ENCODE measurements around the gene SIL1.
"Not testable (repeated sequence)": the region's sequence is repeated elsewhere in the genome, so short reads cannot be mapped to it uniquely, and the experiment has no call there.

SIL1 gene

GRCh38 chr5:139197710-139198669 is at the start of gene SIL1:
Gene SIL1, minus strand, starts transcription at chr5:139198368. Its CDS starts 70,525 bp downstream, at chr5:139127843.
- peak; percentile 97 for DNase-seq

GRCh38 chr5:139246394-139246793 is 48.2 kb upstream of the SIL1 start:
- DNase-seq, result peak; percentile 41

GRCh38 chr5:139245637-139246339 is 47.6 kb upstream of the SIL1 start:
- no peak for DNase-seq

GRCh38 chr5:139243425-139243970 is 45.3 kb upstream of the SIL1 start:
- DNase-seq, result no peak

- no peak for DNase-seq
Measured at GRCh38 chr5:139241139-139241538, 43.0 kb upstream of the SIL1 start.

- DNase-seq, result no peak
Measured at GRCh38 chr5:139236479-139236878, 38.3 kb upstream of the SIL1 start.

- DNase-seq, result no peak
Measured at GRCh38 chr5:139232147-139232724, 34.1 kb upstream of the SIL1 start.

- DNase-seq, result no peak
Measured at GRCh38 chr5:139228201-139228803, 30.1 kb upstream of the SIL1 start.

- no peak for DNase-seq
Measured at GRCh38 chr5:139226131-139226530, 28.0 kb upstream of the SIL1 start.

GRCh38 chr5:139223481-139223880 is 25.3 kb upstream of the SIL1 start:
- DNase-seq, result no peak

- DNase-seq, result no peak
Measured at GRCh38 chr5:139222346-139222745, 24.2 kb upstream of the SIL1 start.

GRCh38 chr5:139218038-139218437 is 19.9 kb upstream of the SIL1 start:
- DNase-seq, result not testable (repeated sequence)

- no peak for DNase-seq
Measured at GRCh38 chr5:139215107-139215975, 17.2 kb upstream of the SIL1 start.

- no peak for DNase-seq
Measured at GRCh38 chr5:139214646-139215045, 16.5 kb upstream of the SIL1 start.

- DNase-seq, result no peak
Measured at GRCh38 chr5:139212906-139213305, 14.7 kb upstream of the SIL1 start.

- DNase-seq, result no peak
Measured at GRCh38 chr5:139212486-139212885, 14.3 kb upstream of the SIL1 start.

GRCh38 chr5:139210585-139210984 is 12.4 kb upstream of the SIL1 start:
- DNase-seq, result no peak

GRCh38 chr5:139207297-139208000 is 9.3 kb upstream of the SIL1 start:
- DNase-seq, result no peak

GRCh38 chr5:139205586-139205985 is 7.4 kb upstream of the SIL1 start:
- DNase-seq, result no peak

- no peak for DNase-seq
Measured at GRCh38 chr5:139205124-139205523, 7.0 kb upstream of the SIL1 start.

- no peak for DNase-seq
Measured at GRCh38 chr5:139204196-139204595, 6.0 kb upstream of the SIL1 start.

Data from activated CD8-positive, alpha-beta memory T cell treated with anti-CD3 and anti-CD28 coated beads, Interleukin-2, amount 50 U/mL, for 4 hours (primary cell).